GM12878 (cell line): ENCODE results near the gene CIAO2B. TPM values are rescaled to one million over a fixed set of nuclear protein-coding genes. Genes with fewer than 3 reads are reported as not detected.

ENCODE experiments used
- ATAC-seq: fragments of 200-7000 bp; cut with Tn5 transposase; 3 replicates; pipeline ENCODE4 v1.9.1; 2020; ENCODE audit warnings: mild to moderate bottlenecking, moderate library complexity
- BruUV-seq: library from RNA; stranded (reverse); fragments of 400-500 nt; replicated peaks from 2 replicates; lab custom pipeline; 2021; lab: Mats Ljungman, UMichigan
- CTCF ChIA-PET: fragments of 300-600 bp; sonication (Branson Sonifier 250); formaldehyde crosslinking; extraction: SDS; loops from one replicate; lab custom pipeline; 2021; ENCODE audit warnings: inconsistent platforms; lab: Yijun Ruan, JAX
- POLR2A ChIA-PET: fragments of 350-600 bp; formaldehyde crosslinking; extraction: SDS; loops from one replicate; lab custom pipeline; 2021; ENCODE audit warnings: inconsistent platforms; lab: Charles Lee
- RAD21 ChIA-PET: fragments of 300-600 bp; sonication (Branson Sonifier 250); formaldehyde crosslinking; loops from one replicate; lab custom pipeline; 2023; ENCODE audit warnings: antibody characterized with exemption; ENCODE audit not compliant: unreplicated experiment; lab: Charles Lee
- SMC1A ChIA-PET: fragments of 300-600 bp; sonication (Branson Sonifier 250); formaldehyde crosslinking; loops from one replicate; lab custom pipeline; 2023; ENCODE audit not compliant: unreplicated experiment, uncharacterized antibody; lab: Charles Lee
- DNase-seq: peaks from one replicate; pipeline ENCODE4 v3.0.0-alpha.2; 2011; ENCODE audit warnings: low read depth, low spot score
- FAIRE-seq: peaks from 3 replicates; lab custom pipeline; 2011; peaks lifted over from hg19 to GRCh38; lab: Jason Lieb, UNC
- H2AFZ ChIP-seq: 2 replicates; pipeline ENCODE4 v1.6.0; 2011; ENCODE audit warnings: low read depth, low read length, control low read depth; ENCODE audit not compliant: control insufficient read depth
- H3K27ac ChIP-seq: 2 replicates; pipeline ENCODE4 v1.5.1; 2011; ENCODE audit warnings: control low read depth; ENCODE audit not compliant: control insufficient read depth, insufficient read depth
- H3K27me3 ChIP-seq, 2 experiments: replicated peaks in 1 of 2; 2 replicates each; pipeline versions ENCODE4 v1.6.0 to v1.6.1; 2011; ENCODE audit warnings: low read length in 1 of 2; ENCODE audit not compliant: control insufficient read depth in 2 of 2, insufficient read depth in 2 of 2
- H3K36me3 ChIP-seq, 2 experiments: 2 replicates each; pipeline ENCODE4 v1.5.1; 2011; ENCODE audit warnings: low read length in 1 of 2; ENCODE audit not compliant: control insufficient read depth in 2 of 2, insufficient read depth in 2 of 2
- H3K4me1 ChIP-seq: 2 replicates; pipeline ENCODE4 v1.6.1; 2011; ENCODE audit warnings: mild to moderate bottlenecking, low read length, moderate library complexity, mixed read lengths; ENCODE audit not compliant: control insufficient read depth, insufficient read depth
- H3K4me2 ChIP-seq: 2 replicates; pipeline ENCODE4 v1.6.0; 2011; ENCODE audit warnings: control low read depth; ENCODE audit not compliant: control insufficient read depth, insufficient read depth
- H3K4me3 ChIP-seq: fragments of 200-600 bp; sonication (generic); 2 replicates; pipeline ENCODE4 v1.5.1; 2016
- H3K79me2 ChIP-seq: 2 replicates; pipeline ENCODE4 v1.6.0; 2011; ENCODE audit warnings: low read length; ENCODE audit not compliant: control insufficient read depth, insufficient read depth
- H3K9ac ChIP-seq: 2 replicates; pipeline ENCODE4 v1.8.0; 2011; ENCODE audit warnings: low read length, control low read depth, mixed read lengths; ENCODE audit not compliant: control insufficient read depth, insufficient read depth
- H3K9me3 ChIP-seq: replicated peaks from 3 replicates; pipeline ENCODE4 v1.5.1; 2011; ENCODE audit warnings: mild to moderate bottlenecking, low read length; ENCODE audit not compliant: control insufficient read depth, insufficient read depth
- H4K20me1 ChIP-seq: 2 replicates; pipeline ENCODE4 v1.6.0; 2011; ENCODE audit not compliant: control insufficient read depth, insufficient read depth
- ATF2 ChIP-seq: IDR thresholded peaks from 2 replicates; pipeline ENCODE4 v1.6.1; 2012; ENCODE audit warnings: low read length, inconsistent platforms
- CTCF ChIP-seq, 3 experiments: IDR thresholded peaks in 2 of 3; conservative IDR thresholded peaks in 1 of 3; 2 replicates each; pipeline ENCODE4 v1.5.1; 2011; ENCODE audit warnings: low read depth in 3 of 3, low read length in 3 of 3, mild to moderate bottlenecking in 3 of 3, control low read depth in 2 of 3, moderate library complexity in 2 of 3, inconsistent platforms in 1 of 3, mixed read lengths in 1 of 3; ENCODE audit not compliant: control insufficient read depth in 2 of 3, insufficient read depth in 1 of 3; ENCODE audit errors: extremely low read depth in 1 of 3
- KLF5 ChIP-seq: fragments of 450-650 bp; IDR thresholded peaks from 2 replicates; pipeline ENCODE4 v1.6.1; 2014; ENCODE audit warnings: mild to moderate bottlenecking; ENCODE audit not compliant: partially characterized antibody
- PAX5 ChIP-seq: IDR thresholded peaks from 2 replicates; pipeline ENCODE4 v1.6.1; 2011; ENCODE audit warnings: low read depth, low read length, borderline replicate concordance
- POLR2A ChIP-seq: IDR thresholded peaks from 2 replicates; pipeline ENCODE4 v1.6.1; 2011; ENCODE audit warnings: low read depth, mild to moderate bottlenecking, low read length
- RAD21 ChIP-seq: IDR thresholded peaks from 2 replicates; pipeline ENCODE4 v1.6.1; 2011; ENCODE audit warnings: mild to moderate bottlenecking, low read depth, low read length, moderate library complexity; ENCODE audit not compliant: insufficient read depth
- SMC3 ChIP-seq: IDR thresholded peaks from 2 replicates; pipeline ENCODE4 v1.6.1; 2011; ENCODE audit warnings: low read length, improper control_type of control experiment, borderline replicate concordance
- ZNF384 ChIP-seq: IDR thresholded peaks from 2 replicates; pipeline ENCODE4 v1.6.1; 2012; ENCODE audit warnings: low read depth, mild to moderate bottlenecking, low read length, improper control_type of control experiment, borderline replicate concordance
- ZNF592 ChIP-seq: fragments of 450-650 bp; IDR thresholded peaks from 2 replicates; pipeline ENCODE4 v1.6.1; 2017; ENCODE audit warnings: mild to moderate bottlenecking, moderate library complexity
- WGBS: methylation state at CpG from one replicate; pipeline ENCODE4 v1.1.6; 2016; ENCODE audit warnings: low lambda C conversion rate; ENCODE audit not compliant: insufficient replicate concordance, insufficient coverage; ENCODE audit errors: missing lambda C conversion rate; 5-methylcytosine and 5-hydroxymethylcytosine counted together
- in situ Hi-C: fragments of 300-500 bp; cut with MboI; formaldehyde crosslinking; loops from 9 replicates; pipeline ENCODE4 v1.14.3; 2018; ENCODE audit warnings: mixed read lengths
- intact Hi-C: fragments of 100-400 bp; cut with micrococcal nuclease; formaldehyde crosslinking; loops from one replicate; pipeline ENCODE4 v1.14.2; 2022; ENCODE audit not compliant: unreplicated experiment
- polyA plus RNA-seq, 11 experiments: library from polyadenylated mRNA; depleted of rRNA in 4 of 11; unstranded in 6 of 11; stranded (reverse) in 5 of 11; fragments of >200 nt; fragmentation: Nextera tagmentation in 4 of 11; fragmentation: Illumina TruSeq in 1 of 11; extraction: Ambion mirVana in 4 of 11; extraction: Trizol in 1 of 11; gene quantifications; 1 replicate in 1 of 11; 2 replicates in 10 of 11; pipeline versions ENCODE4 v1.2.1 to v1.2.3, GENCODE V29; 2011 to 2016; ENCODE audit warnings: inconsistent platforms in 2 of 11, missing spikeins in 2 of 11, low read depth in 1 of 11
- total RNA-seq, 4 experiments: library from RNA; depleted of rRNA in 3 of 4; stranded (reverse); fragments of >200 nt in 3 of 4; fragmentation: Illumina TruSeq in 1 of 4; extraction: Trizol in 1 of 4; gene quantifications; 2 replicates each; pipeline versions ENCODE4 v1.2.1 to v1.2.3, GENCODE V29; 2013 to 2021

Gene CIAO2B
- total and polyA plus RNA-seq, 10 of the 15 experiments (the other 5 are each of a cell fraction or from before 2014, with no cell fraction given): 76.4 to 241 (median 138) TPM

GRCh38 chr16:66930189-66930588 is 4.0 kb downstream of the CIAO2B start (continued):
- TF ChIP-seq ZNF592 (no peak), PAX5 (no peak)

GRCh38 chr16:66928702-66929388 is 5.4 kb downstream of the CIAO2B start:
- 73% methylated on average over 10 of the region's 10 CpGs for WGBS
- Histone ChIP-seq H3K9ac (no peak overlapping the region), H3K9me3 (no peaks in the 10 kb centered on the region), H3K27me3 (no peaks in the 10 kb centered on the region; a peak in 2 of 4 replicates), H2AFZ (no peak overlapping the region), H3K4me2 (no peak overlapping the region), H3K4me3 (no peak overlapping the region), H3K36me3 (no peaks in the 10 kb centered on the region), H4K20me1 (no peaks in the 10 kb centered on the region), H3K79me2 (peaks cover 12% of the 10 kb centered on the region), H3K27ac (no peak overlapping the region), H3K4me1 (peaks cover 29% of the 10 kb centered on the region)
- SMC1A ChIA-PET: interaction anchor here (0.6 to 1.9 kb wide), 7 partner anchors 9 to 110 kb away, joined by 3 to 9 read pairs (median 4); no protein-coding TSS in a partner anchor
- FAIRE-seq (no peak), DNase-seq (no peak), ATAC-seq (peak; percentile 8)
- in situ Hi-C loops (no loop called here), intact Hi-C loops (loop anchor here (1.0 to 5.0 kb wide), 2 partner anchors 34 to 177 kb away; partner anchors contain the start of gene DYNC1LI2)
- RAD21 ChIA-PET: interaction anchor here (0.6 to 1.5 kb wide), 7 partner anchors 10 to 99 kb away, joined by 3 to 7 read pairs (median 4); partner anchors contain the start of genes CDH16 and NAE1
- TF ChIP-seq ATF2 (no peak), CTCF (IDR thresholded peaks at IDR 0.05 in 2 of 3, conservative IDR thresholded peaks at IDR 0.05 in 1 of 3; ENCODE audit: control insufficient read depth in 2 of 3, extremely low read depth in 1 of 3, insufficient read depth in 1 of 3, low read depth in 3 of 3, low read length in 3 of 3) (peak; percentile 30 to 32 (median 32); a peak in 5 of 6 replicates), KLF5 (no peak), ZNF384 (0 out of 2 replicates have a peak, but pooled peaks have one; percentile 36), SMC3 (peak; percentile 29; the same call in 1 of the 2 replicates), POLR2A (0 out of 2 replicates have a peak, but pooled peaks have one; percentile 22), RAD21 (peak; percentile 42)
- no TSS peak for BruUV-seq
- CTCF ChIA-PET: interaction anchor here (0.8 to 6.7 kb wide), 11 partner anchors 13 to 98 kb away, joined by 3 to 77 read pairs (median 4); partner anchors contain the start of genes NAE1 and PDP2
- POLR2A ChIA-PET: interaction anchor here (0.6 kb wide), 1 partner anchor 94 kb away, joined by 3 read pairs; no protein-coding TSS in a partner anchor
